DMS153 (cell line): ENCODE data around the gene DRD2.

Experiments
- DNase-seq: peaks from one replicate; lab custom pipeline; 2025; lab: John Stamatoyannopoulos, UW

The DRD2 gene

GRCh38 chr11:113484223-113484622, 9.0 kb upstream of the DRD2 start:
- DNase-seq: no peak

- DNase-seq: no peak
Observed at GRCh38 chr11:113481672-113482071, 6.5 kb upstream of the DRD2 start.

- DNase-seq: no peak
Observed at GRCh38 chr11:113481226-113481625, 6.0 kb upstream of the DRD2 start.

GRCh38 chr11:113477321-113477720, 2.1 kb upstream of the DRD2 start:
- DNase-seq: peak; percentile 61

- DNase-seq: no peak
Observed at GRCh38 chr11:113476553-113476952, 1.4 kb upstream of the DRD2 start.

- no peak for DNase-seq
Observed at GRCh38 chr11:113474362-113475159, 637 bp downstream of the DRD2 start.

- no peak for DNase-seq
Observed at GRCh38 chr11:113473983-113474361, 1.2 kb downstream of the DRD2 start.

- no peak for DNase-seq
Observed at GRCh38 chr11:113472471-113472870, 2.7 kb downstream of the DRD2 start.

GRCh38 chr11:113470233-113470632, 5.0 kb downstream of the DRD2 start:
- no peak for DNase-seq

- DNase-seq: no peak
Observed at GRCh38 chr11:113468726-113469345, 6.4 kb downstream of the DRD2 start.

- no peak for DNase-seq
Observed at GRCh38 chr11:113467545-113467944, 7.7 kb downstream of the DRD2 start.

- peak; percentile 55 for DNase-seq
Observed at GRCh38 chr11:113465786-113466185, 9.4 kb downstream of the DRD2 start.

- DNase-seq: no peak
Observed at GRCh38 chr11:113464416-113464815, 10.8 kb downstream of the DRD2 start.

GRCh38 chr11:113462830-113463229, 12.4 kb downstream of the DRD2 start:
- DNase-seq: no peak

- DNase-seq: no peak
Observed at GRCh38 chr11:113461639-113462038, 13.6 kb downstream of the DRD2 start.

- DNase-seq: no peak
Observed at GRCh38 chr11:113460469-113460868, 14.7 kb downstream of the DRD2 start.

GRCh38 chr11:113458189-113458588, 17.0 kb downstream of the DRD2 start:
- DNase-seq: no peak

GRCh38 chr11:113457784-113458183, 17.4 kb downstream of the DRD2 start:
- DNase-seq: no peak

- DNase-seq: no peak
Observed at GRCh38 chr11:113454455-113454854, 20.7 kb downstream of the DRD2 start.

GRCh38 chr11:113449743-113450142, 25.5 kb downstream of the DRD2 start:
- no peak for DNase-seq

GRCh38 chr11:113448316-113448677, 26.9 kb downstream of the DRD2 start:
- DNase-seq: no peak

- DNase-seq: no peak
Observed at GRCh38 chr11:113447621-113448315, 27.4 kb downstream of the DRD2 start.

GRCh38 chr11:113446938-113447337, 28.3 kb downstream of the DRD2 start:
- no peak for DNase-seq
